Endothelial cell of umbilical vein (primary cell): ENCODE measurements around the gene NLRP9. TPM values are rescaled to one million over a fixed set of nuclear protein-coding genes. Genes with fewer than 3 reads are reported as not detected.

Experiments
- BruUV-seq: library from RNA; stranded (reverse); fragments of 400-500 nt; replicated peaks from 2 replicates; lab custom pipeline; 2021; lab: Mats Ljungman, UMichigan
- CTCF ChIA-PET: fragments of 300-600, 350-600 bp; sonication (Branson Sonifier 250); formaldehyde crosslinking; loops from one replicate; lab custom pipeline; 2021; ENCODE audit warnings: antibody characterized with exemption, inconsistent platforms; lab: Charles Lee
- POLR2A ChIA-PET: fragments of 300-600, 350-600 bp; sonication (Branson Sonifier 250); formaldehyde crosslinking; loops from one replicate; lab custom pipeline; 2021; ENCODE audit warnings: antibody characterized with exemption, inconsistent platforms; lab: Charles Lee
- DNase-seq: peaks from one replicate; pipeline ENCODE4 v3.0.0-alpha.2; 2011; ENCODE audit warnings: low read depth, low spot score
- FAIRE-seq: peaks from 2 replicates; lab custom pipeline; 2011; peaks lifted over from hg19 to GRCh38; lab: Jason Lieb, UNC
- H2AFZ ChIP-seq: 2 replicates; pipeline ENCODE4 v1.6.0; 2012; ENCODE audit warnings: low read depth, low read length, control low read depth, inconsistent platforms
- H3K27ac ChIP-seq: 2 replicates; pipeline ENCODE4 v1.5.1; 2011; ENCODE audit warnings: low read depth, mild to moderate bottlenecking, control low read depth, low read length, moderate library complexity; ENCODE audit not compliant: insufficient read depth
- H3K27me3 ChIP-seq, 2 experiments: 2 replicates each; pipeline versions ENCODE4 v1.6.0 to v1.6.1; 2011; ENCODE audit warnings: low read length in 2 of 2, mixed read lengths in 1 of 2; ENCODE audit not compliant: control insufficient read depth in 2 of 2, insufficient read depth in 2 of 2
- H3K36me3 ChIP-seq, 2 experiments: 2 replicates in 1 of 2; 3 replicates in 1 of 2; pipeline ENCODE4 v1.5.1; 2011; ENCODE audit warnings: low read length in 2 of 2, mild to moderate bottlenecking in 1 of 2, moderate library complexity in 1 of 2; ENCODE audit not compliant: control insufficient read depth in 2 of 2, insufficient read depth in 2 of 2; ENCODE audit errors: extremely low read depth in 1 of 2
- H3K4me1 ChIP-seq: 3 replicates; pipeline ENCODE4 v1.5.1; 2011; ENCODE audit warnings: mild to moderate bottlenecking, low read length; ENCODE audit not compliant: control insufficient read depth, insufficient read depth; ENCODE audit errors: extremely low read depth
- H3K4me2 ChIP-seq: 2 replicates; pipeline ENCODE4 v1.6.1; 2011; ENCODE audit warnings: low read length, control low read depth, mixed read lengths; ENCODE audit not compliant: insufficient read depth
- H3K4me3 ChIP-seq, 3 experiments: fragments of 200-600 bp in 1 of 3; sonication (generic), shearing (Covaris generic) in 1 of 3; replicated peaks in 1 of 3; 2 replicates each; pipeline ENCODE4 v1.5.1; 2011 to 2016; ENCODE audit warnings: control low read depth in 3 of 3, low read length in 3 of 3, mild to moderate bottlenecking in 2 of 3, inconsistent platforms in 1 of 3, low read depth in 1 of 3, moderate library complexity in 1 of 3; ENCODE audit not compliant: insufficient read depth in 1 of 3
- H3K79me2 ChIP-seq: 2 replicates; pipeline ENCODE4 v1.6.0; 2012; ENCODE audit warnings: low read length, inconsistent platforms; ENCODE audit not compliant: control insufficient read depth, insufficient read depth
- H3K9ac ChIP-seq: replicated peaks from 2 replicates; pipeline ENCODE3; 2011; ENCODE audit warnings: low read length, control low read depth; ENCODE audit not compliant: insufficient read depth; ENCODE audit errors: extremely low read depth
- H3K9me1 ChIP-seq: replicated peaks from 3 replicates; pipeline ENCODE4 v1.6.0; 2011; ENCODE audit warnings: mild to moderate bottlenecking, low read length; ENCODE audit not compliant: control insufficient read depth, insufficient read depth; ENCODE audit errors: extremely low read depth
- H3K9me3 ChIP-seq: replicated peaks from 2 replicates; pipeline ENCODE4 v1.5.1; 2012; ENCODE audit warnings: low read length, inconsistent platforms; ENCODE audit not compliant: control insufficient read depth, insufficient read depth
- H4K20me1 ChIP-seq: replicated peaks from 2 replicates; pipeline ENCODE3; 2011; ENCODE audit warnings: mild to moderate bottlenecking, low read length; ENCODE audit not compliant: control insufficient read depth, insufficient read depth; ENCODE audit errors: extremely low read depth
- CTCF ChIP-seq, 2 donors: IDR thresholded peaks; 1 replicate in 1 of 2; 2 replicates in 1 of 2; pipeline ENCODE4 v1.5.1; 2011; ENCODE audit warnings: low read length in 2 of 2, mild to moderate bottlenecking in 2 of 2, moderate library complexity in 2 of 2, control low read depth in 1 of 2, inconsistent platforms in 1 of 2, low read depth in 1 of 2; ENCODE audit not compliant: insufficient read depth in 1 of 2; ENCODE audit errors: extremely low read depth in 1 of 2
- EZH2 ChIP-seq: IDR thresholded peaks from 2 replicates; pipeline ENCODE4 v1.6.1; 2012; ENCODE audit warnings: borderline replicate concordance, low read depth, mild to moderate bottlenecking, moderate library complexity, low read length, inconsistent platforms; ENCODE audit not compliant: severe bottlenecking
- FOS ChIP-seq: IDR thresholded peaks from 2 replicates; pipeline ENCODE4 v1.6.1; 2011; ENCODE audit warnings: mild to moderate bottlenecking, low read length, moderate library complexity, borderline replicate concordance; ENCODE audit not compliant: insufficient read depth
- GATA2 ChIP-seq: IDR thresholded peaks from 2 replicates; pipeline ENCODE4 v1.7.0; 2011; ENCODE audit warnings: low read depth, mild to moderate bottlenecking, moderate library complexity, mixed read lengths, low read length; ENCODE audit not compliant: insufficient read length, insufficient read depth
- JUN ChIP-seq: IDR thresholded peaks from 2 replicates; pipeline ENCODE4 v1.6.1; 2011; ENCODE audit warnings: borderline replicate concordance, low read depth; ENCODE audit not compliant: insufficient read length, insufficient read depth
- MAX ChIP-seq: IDR thresholded peaks from 2 replicates; pipeline ENCODE4 v1.6.1; 2011; ENCODE audit not compliant: insufficient read depth, insufficient read length
- MYC ChIP-seq: IDR thresholded peaks from one replicate; pipeline ENCODE4 v1.6.1; 2011; ENCODE audit warnings: mild to moderate bottlenecking, low read depth, low read length
- POLR2A ChIP-seq: IDR thresholded peaks from 2 replicates; pipeline ENCODE4 v1.6.1; 2012; ENCODE audit warnings: low read depth, mild to moderate bottlenecking, control low read depth, low read length
- POLR2AphosphoS5 ChIP-seq: IDR thresholded peaks from 2 replicates; pipeline ENCODE4 v1.6.1; 2012; ENCODE audit warnings: low read depth, mild to moderate bottlenecking, control low read depth, low read length, moderate library complexity; ENCODE audit not compliant: insufficient read depth
- dilution Hi-C: fragments of 300-500 bp; cut with MboI; formaldehyde crosslinking; loops from one replicate; pipeline ENCODE4 v1.15.0; 2019; ENCODE audit warnings: low sequenced_read_pairs; ENCODE audit not compliant: extremely low pct_ligation_motif_present
- intact Hi-C: fragments of 100-400 bp; cut with micrococcal nuclease; formaldehyde crosslinking; loops from one replicate; pipeline ENCODE4 v1.10.0; 2022
- polyA plus RNA-seq, 4 experiments: library from polyadenylated mRNA; depleted of rRNA in 3 of 4; stranded (reverse) in 3 of 4; unstranded in 1 of 4; fragments of >200 nt; gene quantifications; 2 replicates each; pipeline versions ENCODE4 v1.2.1 to v1.2.3, GENCODE V29; 2011 to 2012; ENCODE audit warnings: missing spikeins in 1 of 4
- total RNA-seq: library from RNA; stranded (reverse); gene quantifications from 2 replicates; pipeline ENCODE4 v1.2.3, GENCODE V29; 2021

NLRP9 gene
- total and polyA plus RNA-seq, 2 donors (not counting 3 experiments of a cell fraction or from before 2014, with no cell fraction given) = not detected

GRCh38 chr19:55687281-55688201 lies 50.7 kb downstream of the NLRP9 start:
- CTCF ChIA-PET = interaction anchor here (1.0 kb wide), 1 partner anchor 16 kb away, joined by 3 read pairs; no protein-coding TSS in a partner anchor
- FAIRE-seq = no peak
- no TSS peak for BruUV-seq
- Histone ChIP-seq H3K4me3 (no peak overlapping the region), H3K9me1 (no peaks in the 10 kb centered on the region), H4K20me1 (no peaks in the 10 kb centered on the region), H3K4me2 (no peak overlapping the region), H2AFZ (no peak overlapping the region), H3K9me3 (no peaks in the 10 kb centered on the region), H3K79me2 (peaks cover 29% of the 10 kb centered on the region), H3K27ac (no peak overlapping the region), H3K4me1 (no peaks in the 10 kb centered on the region), H3K36me3 (peaks cover 3 to 54% of the 10 kb centered on the region in 2 experiments), H3K27me3 (no peaks in the 10 kb centered on the region), H3K9ac (no peak overlapping the region)
- POLR2A ChIA-PET = no interaction called here
- no peak for DNase-seq
- TF ChIP-seq CTCF (IDR thresholded peaks at IDR 0.05; ENCODE audit: extremely low read depth in 1 of 2, insufficient read depth in 1 of 2, low read depth in 1 of 2, low read length in 2 of 2) (no peak), MYC (no peak), EZH2 (no peak), JUN (no peak), POLR2AphosphoS5 (no peak), MAX (no peak), GATA2 (no peak), FOS (no peak), POLR2A (no peak)
- dilution Hi-C loops = no loop called here
- intact Hi-C loops = no loop called here
